Measurements from ENCODE around the gene SLC14A1. TPM values are rescaled to one million over a fixed set of nuclear protein-coding genes. Genes with fewer than 3 reads are reported as not detected.
A peak's percentile ranks its signal among the peaks of the same experiment; 100 is the strongest.

SLC14A1 gene
- total RNA-seq, 1 experiment from 2014 or later, result not detected

- H3K27ac ChIP-seq, result no peak overlapping the region
- DNase-seq, result no peak
- no peak overlapping the region for H3K4me3 ChIP-seq
- no peaks in the 10 kb centered on the region for H3K9me3 ChIP-seq (replicated peaks)
- no peaks in the 10 kb centered on the region for H3K4me1 ChIP-seq
- H3K27me3 ChIP-seq, result no peaks in the 10 kb centered on the region
- H3K36me3 ChIP-seq, result no peaks in the 10 kb centered on the region
These were observed 63.4 kb downstream of the SLC14A1 start for GRCh38 chr18:45787346-45787745.

GRCh38 chr18:45788861-45789260 lies 64.9 kb downstream of the SLC14A1 start:
- 0 out of 2 replicates have a peak, but pooled peaks cover 5% of the 10 kb centered on the region for H3K4me1 ChIP-seq

GRCh38 chr18:45792506-45793263 lies 68.7 kb downstream of the SLC14A1 start:
- H3K4me1 ChIP-seq, result 0 out of 2 replicates have a peak, but pooled peaks cover 5% of the 10 kb centered on the region
- no peak overlapping the region for H3K27ac ChIP-seq
- no peaks in the 10 kb centered on the region for H3K27me3 ChIP-seq
- peak in 1 of 2 experiments; percentile 19 for DNase-seq
- H3K9me3 ChIP-seq (replicated peaks), result no peaks in the 10 kb centered on the region
- H3K4me3 ChIP-seq, result no peak overlapping the region
- H3K36me3 ChIP-seq, result no peaks in the 10 kb centered on the region

More at GRCh38 chr18:45788861-45789260, 64.9 kb downstream of the SLC14A1 start:
- Histone ChIP-seq H3K9me3 (replicated peaks) (no peaks in the 10 kb centered on the region), H3K4me3 (no peak overlapping the region), H3K36me3 (no peaks in the 10 kb centered on the region), H3K27ac (no peak overlapping the region), H3K27me3 (no peaks in the 10 kb centered on the region)
- DNase-seq, result no peak

- Histone ChIP-seq H3K4me1 (0 out of 2 replicates have a peak, but pooled peaks cover 5% of the 10 kb centered on the region), H3K9me3 (replicated peaks) (no peaks in the 10 kb centered on the region), H3K27ac (no peak overlapping the region), H3K36me3 (no peaks in the 10 kb centered on the region), H3K27me3 (no peaks in the 10 kb centered on the region), H3K4me3 (no peak overlapping the region)
- DNase-seq, result peak in 1 of 2 experiments; percentile 45
These were observed 69.4 kb downstream of the SLC14A1 start for GRCh38 chr18:45793264-45793965.

- H3K27me3 ChIP-seq, result no peaks in the 10 kb centered on the region
- H3K36me3 ChIP-seq, result no peaks in the 10 kb centered on the region
- no peaks in the 10 kb centered on the region for H3K4me1 ChIP-seq
- no peaks in the 10 kb centered on the region for H3K9me3 ChIP-seq (replicated peaks)
- DNase-seq, result no peak
- no peak overlapping the region for H3K4me3 ChIP-seq
- H3K27ac ChIP-seq, result no peak overlapping the region
These were observed 77.5 kb downstream of the SLC14A1 start for GRCh38 chr18:45801416-45802004.

Other genes starting within 250 kb of the SLC14A1 start
- not detected in 2 replicates for gene SLC14A2, start 108.7 kb upstream of the SLC14A1 start, total RNA-seq (2014; rRNA removed; shearing (Covaris generic))
- 0.10 TPM in 1 of 2 replicates, not detected in the other for gene SIGLEC15, start 101.5 kb downstream of the SLC14A1 start, total RNA-seq (2014; rRNA removed; shearing (Covaris generic))
- 6.5 and 8.7 TPM in 2 replicates for gene EPG5, start 243.1 kb downstream of the SLC14A1 start, total RNA-seq (2014; rRNA removed; shearing (Covaris generic))